Measurements from ENCODE around the gene LRIG2. TPM values are rescaled to one million over a fixed set of nuclear protein-coding genes. Genes with fewer than 3 reads are reported as not detected.
A peak's percentile ranks its signal among the peaks of the same experiment; 100 is the strongest.

Gene LRIG2
- total and polyA plus RNA-seq, 2 experiments from 2014 or later, result 10.0 to 40.4 TPM

GRCh38 chr1:113168946-113169345 lies 95.9 kb downstream of the LRIG2 start (continued):
- no peak for TF ChIP-seq REST (IDR thresholded peaks at IDR 0.05; ENCODE audit: unreplicated experiment)
- no peak for TF ChIP-seq ZNF331 (CRISPR knock-in tag; IDR thresholded peaks at IDR 0.05; ENCODE audit: low read depth)
- no peak for TF ChIP-seq POLR2AphosphoS5 (IDR thresholded peaks at IDR 0.05; ENCODE audit: low read depth)

DNA sequence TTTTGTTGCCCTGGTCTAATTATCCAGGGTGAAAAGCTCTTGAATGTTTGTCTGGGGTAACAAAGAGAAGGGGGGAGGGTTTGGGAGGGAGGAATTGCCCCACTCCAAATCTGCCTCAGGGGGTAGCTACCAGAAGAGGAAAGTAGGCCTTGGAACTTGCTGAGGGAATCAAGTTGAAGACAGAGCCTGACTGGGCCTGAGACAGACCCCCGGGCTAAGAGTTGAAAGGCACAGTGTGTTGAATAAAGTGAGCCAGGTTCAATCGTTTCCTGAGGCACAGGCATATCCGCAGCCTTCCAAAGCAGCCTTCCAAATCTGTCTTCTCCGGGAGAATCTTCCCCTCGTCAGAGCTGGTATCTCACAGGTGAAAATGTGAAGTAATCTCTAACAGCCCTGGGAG lies 96.6 kb downstream of the LRIG2 start:
- ATAC-seq (no peak), DNase-seq (ENCODE audit: low spot score) (no peak)
- Histone ChIP-seq H3K4me1 (ENCODE audit: insufficient read depth) (no peaks in the 10 kb centered on the region), H3K27me3 (ENCODE audit: insufficient read depth) (no peaks in the 10 kb centered on the region), H2AFZ (peak overlapping the region; percentile 76), H3K79me2 (replicated peaks; ENCODE audit: insufficient read depth) (no peaks in the 10 kb centered on the region), H3F3A (replicated peaks; ENCODE audit: low read depth) (no peaks in the 10 kb centered on the region), H4K20me1 (replicated peaks; ENCODE audit: insufficient read depth) (no peaks in the 10 kb centered on the region), H3K27ac (ENCODE audit: low read depth) (no peak overlapping the region), H3K4me2 (no peak overlapping the region), H3K9me2 (ENCODE audit: insufficient read depth) (0 out of 2 replicates have a peak, but pooled peaks cover 5% of the 10 kb centered on the region), H3K36me3 (ENCODE audit: insufficient read depth) (peaks cover 7% of the 10 kb centered on the region), H3K4me3 (no peak overlapping the region)
- Mint-ChIP-seq H3K9me3 (peaks cover 28% of the 10 kb centered on the region), H3K27me3 (ENCODE audit: insufficient read depth, low read depth, poor library complexity) (peaks cover 1% of the 10 kb centered on the region), H3K36me3 (ENCODE audit: low read depth) (peaks cover 23% of the 10 kb centered on the region), H3K4me3 (no peak overlapping the region), H3K27ac (no peak overlapping the region), H3K4me1 (peaks cover 2% of the 10 kb centered on the region; the same call in 1 of the 3 replicates)
- TF ChIP-seq CREB1 (CRISPR knock-in tag; IDR thresholded peaks at IDR 0.05; ENCODE audit: low read depth), result no peak
- TF ChIP-seq, protein P1, sequence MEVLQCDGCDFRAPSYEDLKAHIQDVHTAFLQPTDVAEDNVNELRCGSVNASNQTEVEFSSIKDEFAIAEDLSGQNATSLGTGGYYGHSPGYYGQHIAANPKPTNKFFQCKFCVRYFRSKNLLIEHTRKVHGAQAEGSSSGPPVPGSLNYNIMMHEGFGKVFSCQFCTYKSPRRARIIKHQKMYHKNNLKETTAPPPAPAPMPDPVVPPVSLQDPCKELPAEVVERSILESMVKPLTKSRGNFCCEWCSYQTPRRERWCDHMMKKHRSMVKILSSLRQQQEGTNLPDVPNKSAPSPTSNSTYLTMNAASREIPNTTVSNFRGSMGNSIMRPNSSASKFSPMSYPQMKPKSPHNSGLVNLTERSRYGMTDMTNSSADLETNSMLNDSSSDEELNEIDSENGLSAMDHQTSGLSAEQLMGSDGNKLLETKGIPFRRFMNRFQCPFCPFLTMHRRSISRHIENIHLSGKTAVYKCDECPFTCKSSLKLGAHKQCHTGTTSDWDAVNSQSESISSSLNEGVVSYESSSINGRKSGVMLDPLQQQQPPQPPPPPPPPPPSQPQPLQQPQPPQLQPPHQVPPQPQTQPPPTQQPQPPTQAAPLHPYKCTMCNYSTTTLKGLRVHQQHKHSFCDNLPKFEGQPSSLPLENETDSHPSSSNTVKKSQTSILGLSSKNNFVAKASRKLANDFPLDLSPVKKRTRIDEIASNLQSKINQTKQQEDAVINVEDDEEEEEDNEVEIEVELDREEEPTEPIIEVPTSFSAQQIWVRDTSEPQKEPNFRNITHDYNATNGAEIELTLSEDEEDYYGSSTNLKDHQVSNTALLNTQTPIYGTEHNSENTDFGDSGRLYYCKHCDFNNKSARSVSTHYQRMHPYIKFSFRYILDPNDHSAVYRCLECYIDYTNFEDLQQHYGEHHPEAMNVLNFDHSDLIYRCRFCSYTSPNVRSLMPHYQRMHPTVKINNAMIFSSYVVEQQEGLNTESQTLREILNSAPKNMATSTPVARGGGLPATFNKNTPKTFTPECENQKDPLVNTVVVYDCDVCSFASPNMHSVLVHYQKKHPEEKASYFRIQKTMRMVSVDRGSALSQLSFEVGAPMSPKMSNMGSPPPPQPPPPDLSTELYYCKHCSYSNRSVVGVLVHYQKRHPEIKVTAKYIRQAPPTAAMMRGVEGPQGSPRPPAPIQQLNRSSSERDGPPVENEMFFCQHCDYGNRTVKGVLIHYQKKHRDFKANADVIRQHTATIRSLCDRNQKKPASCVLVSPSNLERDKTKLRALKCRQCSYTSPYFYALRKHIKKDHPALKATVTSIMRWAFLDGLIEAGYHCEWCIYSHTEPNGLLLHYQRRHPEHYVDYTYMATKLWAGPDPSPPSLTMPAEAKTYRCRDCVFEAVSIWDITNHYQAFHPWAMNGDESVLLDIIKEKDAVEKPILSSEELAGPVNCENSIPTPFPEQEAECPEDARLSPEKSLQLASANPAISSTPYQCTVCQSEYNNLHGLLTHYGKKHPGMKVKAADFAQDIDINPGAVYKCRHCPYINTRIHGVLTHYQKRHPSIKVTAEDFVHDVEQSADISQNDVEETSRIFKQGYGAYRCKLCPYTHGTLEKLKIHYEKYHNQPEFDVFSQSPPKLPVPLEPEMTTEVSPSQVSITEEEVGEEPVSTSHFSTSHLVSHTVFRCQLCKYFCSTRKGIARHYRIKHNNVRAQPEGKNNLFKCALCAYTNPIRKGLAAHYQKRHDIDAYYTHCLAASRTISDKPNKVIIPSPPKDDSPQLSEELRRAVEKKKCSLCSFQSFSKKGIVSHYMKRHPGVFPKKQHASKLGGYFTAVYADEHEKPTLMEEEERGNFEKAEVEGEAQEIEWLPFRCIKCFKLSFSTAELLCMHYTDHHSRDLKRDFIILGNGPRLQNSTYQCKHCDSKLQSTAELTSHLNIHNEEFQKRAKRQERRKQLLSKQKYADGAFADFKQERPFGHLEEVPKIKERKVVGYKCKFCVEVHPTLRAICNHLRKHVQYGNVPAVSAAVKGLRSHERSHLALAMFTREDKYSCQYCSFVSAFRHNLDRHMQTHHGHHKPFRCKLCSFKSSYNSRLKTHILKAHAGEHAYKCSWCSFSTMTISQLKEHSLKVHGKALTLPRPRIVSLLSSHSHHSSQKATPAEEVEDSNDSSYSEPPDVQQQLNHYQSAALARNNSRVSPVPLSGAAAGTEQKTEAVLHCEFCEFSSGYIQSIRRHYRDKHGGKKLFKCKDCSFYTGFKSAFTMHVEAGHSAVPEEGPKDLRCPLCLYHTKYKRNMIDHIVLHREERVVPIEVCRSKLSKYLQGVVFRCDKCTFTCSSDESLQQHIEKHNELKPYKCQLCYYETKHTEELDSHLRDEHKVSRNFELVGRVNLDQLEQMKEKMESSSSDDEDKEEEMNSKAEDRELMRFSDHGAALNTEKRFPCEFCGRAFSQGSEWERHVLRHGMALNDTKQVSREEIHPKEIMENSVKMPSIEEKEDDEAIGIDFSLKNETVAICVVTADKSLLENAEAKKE (CRISPR knock-in tag; IDR thresholded peaks at IDR 0.05), result no peak
- no peak for TF ChIP-seq EZH2phosphoT487 (IDR thresholded peaks at IDR 0.05; ENCODE audit: unreplicated experiment)
- TF ChIP-seq STAT1 (IDR thresholded peaks at IDR 0.05; ENCODE audit: unreplicated experiment), result no peak
- no peak for TF ChIP-seq CTCF (conservative IDR thresholded peaks at IDR 0.05; ENCODE audit: low read depth in 2 of 2)
- TF ChIP-seq ZNF331 (CRISPR knock-in tag; IDR thresholded peaks at IDR 0.05; ENCODE audit: low read depth), result no peak
- no peak for TF ChIP-seq NANOG (IDR thresholded peaks at IDR 0.05; ENCODE audit: borderline replicate concordance)
- TF ChIP-seq, protein P2, sequence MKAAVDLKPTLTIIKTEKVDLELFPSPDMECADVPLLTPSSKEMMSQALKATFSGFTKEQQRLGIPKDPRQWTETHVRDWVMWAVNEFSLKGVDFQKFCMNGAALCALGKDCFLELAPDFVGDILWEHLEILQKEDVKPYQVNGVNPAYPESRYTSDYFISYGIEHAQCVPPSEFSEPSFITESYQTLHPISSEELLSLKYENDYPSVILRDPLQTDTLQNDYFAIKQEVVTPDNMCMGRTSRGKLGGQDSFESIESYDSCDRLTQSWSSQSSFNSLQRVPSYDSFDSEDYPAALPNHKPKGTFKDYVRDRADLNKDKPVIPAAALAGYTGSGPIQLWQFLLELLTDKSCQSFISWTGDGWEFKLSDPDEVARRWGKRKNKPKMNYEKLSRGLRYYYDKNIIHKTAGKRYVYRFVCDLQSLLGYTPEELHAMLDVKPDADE (IDR thresholded peaks at IDR 0.05), result no peak
- no peak for TF ChIP-seq JUNB (IDR thresholded peaks at IDR 0.05; ENCODE audit: unreplicated experiment)
- TF ChIP-seq POLR2AphosphoS5 (IDR thresholded peaks at IDR 0.05; ENCODE audit: low read depth), result no peak
- TF ChIP-seq ZNF114 (CRISPR knock-in tag; IDR thresholded peaks at IDR 0.05), result no peak
